Vagina (tissue), 2 donors: Measurements from ENCODE around the gene NFIA. TPM values are rescaled to one million over a fixed set of nuclear protein-coding genes. Genes with fewer than 3 reads are reported as not detected.

Experiments used
- DNase-seq, 2 donors: peaks; one replicate each; pipeline ENCODE4 v3.0.0-alpha.2; 2017; ENCODE audit errors: extremely low spot score in 2 of 2
- H3K27ac ChIP-seq: fragments of 200-600 bp; sonication (generic); one replicate; pipeline ENCODE4 v1.5.1; 2019
- H3K27me3 ChIP-seq: fragments of 200-600 bp; sonication (generic); one replicate; pipeline ENCODE4 v1.5.1; 2019
- H3K36me3 ChIP-seq, 2 donors: fragments of 200-600 bp; sonication (generic); one replicate each; pipeline ENCODE4 v1.5.1; 2017 to 2019
- H3K4me1 ChIP-seq: fragments of 200-600 bp; sonication (generic); one replicate; pipeline ENCODE4 v1.5.1; 2019
- H3K4me3 ChIP-seq, 2 donors: fragments of 200-600 bp; sonication (generic); 1 replicate in 1 of 2; 2 replicates in 1 of 2; pipeline ENCODE4 v1.5.1; 2016 to 2019
- H3K9me3 ChIP-seq: fragments of 200-600 bp; sonication (generic); one replicate; pipeline ENCODE4 v1.5.1; 2019
- POLR2A ChIP-seq, 2 donors: fragments of 450-650 bp; IDR thresholded peaks; one replicate each; pipeline ENCODE4 v1.6.1; 2017; ENCODE audit warnings: antibody characterized with exemption in 2 of 2, mild to moderate bottlenecking in 2 of 2, moderate library complexity in 2 of 2
- POLR2AphosphoS5 ChIP-seq, 2 donors: sonication (generic); formaldehyde crosslinking; IDR thresholded peaks; one replicate each; pipeline ENCODE4 v1.9.0; 2017; ENCODE audit warnings: antibody characterized with exemption in 2 of 2, mild to moderate bottlenecking in 2 of 2, low read depth in 1 of 2; ENCODE audit not compliant: insufficient read depth in 1 of 2
- intact Hi-C: fragments of 100-400 bp; cut with DNase I; formaldehyde crosslinking; loops from one replicate; pipeline ENCODE4 v1.15.1; 2023
- total RNA-seq: library from RNA; depleted of rRNA; stranded (reverse); fragments of >200 nt; gene quantifications from one replicate; pipeline ENCODE4 v1.2.3, GENCODE V29; 2016
- TF ChIP-seq, protein P1 (sequence below), 3 experiments: fragments of 450-650 bp in 2 of 3; fragments of 200-600 bp in 1 of 3; sonication (generic) in 1 of 3; IDR thresholded peaks; one replicate each; pipeline ENCODE4 v1.5.1; 2017 to 2019; ENCODE audit warnings: antibody characterized with exemption in 3 of 3, mild to moderate bottlenecking in 2 of 3, moderate library complexity in 2 of 3

The NFIA gene
- total RNA-seq, 1 donor from 2014 or later: 59.2 TPM

DNA sequence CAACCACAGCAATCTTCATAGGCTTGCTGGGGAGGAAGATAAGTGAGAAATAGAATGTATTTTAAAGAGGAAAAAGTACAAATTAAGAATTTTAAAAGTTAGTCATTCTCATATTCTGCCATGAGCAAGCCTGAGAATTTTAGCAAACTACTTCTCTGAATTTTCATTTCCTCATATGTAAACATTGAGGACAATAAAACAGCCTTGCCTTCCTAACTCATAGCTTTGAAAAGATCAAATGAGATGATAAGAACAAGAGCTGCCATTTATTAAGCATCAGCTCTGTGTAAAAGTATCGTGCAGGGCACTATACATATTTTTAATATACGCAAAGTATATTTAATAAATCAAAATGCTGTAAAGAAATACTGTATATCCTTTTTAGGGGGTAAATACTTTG lies 286.0 kb downstream of the NFIA start:
- Histone ChIP-seq H3K4me1 (no peaks in the 10 kb centered on the region), H3K27ac (no peak overlapping the region), H3K4me3 (no peak overlapping the region), H3K9me3 (no peaks in the 10 kb centered on the region), H3K36me3 (peaks cover 0 to 9% of the 10 kb centered on the region in 2 donors), H3K27me3 (no peaks in the 10 kb centered on the region)
- TF ChIP-seq, protein P1, sequence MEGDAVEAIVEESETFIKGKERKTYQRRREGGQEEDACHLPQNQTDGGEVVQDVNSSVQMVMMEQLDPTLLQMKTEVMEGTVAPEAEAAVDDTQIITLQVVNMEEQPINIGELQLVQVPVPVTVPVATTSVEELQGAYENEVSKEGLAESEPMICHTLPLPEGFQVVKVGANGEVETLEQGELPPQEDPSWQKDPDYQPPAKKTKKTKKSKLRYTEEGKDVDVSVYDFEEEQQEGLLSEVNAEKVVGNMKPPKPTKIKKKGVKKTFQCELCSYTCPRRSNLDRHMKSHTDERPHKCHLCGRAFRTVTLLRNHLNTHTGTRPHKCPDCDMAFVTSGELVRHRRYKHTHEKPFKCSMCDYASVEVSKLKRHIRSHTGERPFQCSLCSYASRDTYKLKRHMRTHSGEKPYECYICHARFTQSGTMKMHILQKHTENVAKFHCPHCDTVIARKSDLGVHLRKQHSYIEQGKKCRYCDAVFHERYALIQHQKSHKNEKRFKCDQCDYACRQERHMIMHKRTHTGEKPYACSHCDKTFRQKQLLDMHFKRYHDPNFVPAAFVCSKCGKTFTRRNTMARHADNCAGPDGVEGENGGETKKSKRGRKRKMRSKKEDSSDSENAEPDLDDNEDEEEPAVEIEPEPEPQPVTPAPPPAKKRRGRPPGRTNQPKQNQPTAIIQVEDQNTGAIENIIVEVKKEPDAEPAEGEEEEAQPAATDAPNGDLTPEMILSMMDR (IDR thresholded peaks at IDR 0.05): no peak
- TF ChIP-seq POLR2AphosphoS5 (IDR thresholded peaks at IDR 0.05; ENCODE audit: insufficient read depth in 1 of 2, low read depth in 1 of 2) (no peak), POLR2A (IDR thresholded peaks at IDR 0.05) (no peak)
- no peak for DNase-seq
- intact Hi-C loops: no loop called here

DNA sequence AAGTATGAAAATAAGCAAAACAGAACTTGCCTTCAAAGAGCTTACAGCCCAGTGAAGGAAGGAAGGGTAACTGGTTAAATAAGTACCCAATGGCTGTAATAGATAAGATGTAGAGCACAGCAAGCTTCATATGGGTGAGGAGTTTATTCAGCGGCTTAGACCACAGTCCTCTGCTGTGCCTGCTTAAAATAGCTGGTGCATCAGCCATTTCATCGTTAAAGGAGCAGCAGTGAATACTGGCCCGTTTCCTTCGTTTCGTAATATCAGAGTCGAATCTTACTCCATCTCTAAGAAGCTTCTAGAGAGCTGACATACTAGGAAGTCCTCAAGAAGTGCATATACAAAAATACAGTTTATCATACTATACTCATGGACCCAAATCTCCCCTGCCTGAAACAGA lies 286.5 kb downstream of the NFIA start:
- no peaks in the 10 kb centered on the region for H3K9me3 ChIP-seq
- H3K4me3 ChIP-seq: no peak overlapping the region
- H3K4me1 ChIP-seq: no peaks in the 10 kb centered on the region
- H3K27ac ChIP-seq: no peak overlapping the region
- intact Hi-C loops: no loop called here
- TF ChIP-seq POLR2AphosphoS5 (IDR thresholded peaks at IDR 0.05; ENCODE audit: insufficient read depth in 1 of 2, low read depth in 1 of 2) (no peak), POLR2A (IDR thresholded peaks at IDR 0.05) (no peak)
- TF ChIP-seq, protein P1 (IDR thresholded peaks at IDR 0.05): no peak
- DNase-seq: no peak
- H3K27me3 ChIP-seq: no peaks in the 10 kb centered on the region
- peaks cover 0 to 9% of the 10 kb centered on the region in 2 donors for H3K36me3 ChIP-seq

DNA sequence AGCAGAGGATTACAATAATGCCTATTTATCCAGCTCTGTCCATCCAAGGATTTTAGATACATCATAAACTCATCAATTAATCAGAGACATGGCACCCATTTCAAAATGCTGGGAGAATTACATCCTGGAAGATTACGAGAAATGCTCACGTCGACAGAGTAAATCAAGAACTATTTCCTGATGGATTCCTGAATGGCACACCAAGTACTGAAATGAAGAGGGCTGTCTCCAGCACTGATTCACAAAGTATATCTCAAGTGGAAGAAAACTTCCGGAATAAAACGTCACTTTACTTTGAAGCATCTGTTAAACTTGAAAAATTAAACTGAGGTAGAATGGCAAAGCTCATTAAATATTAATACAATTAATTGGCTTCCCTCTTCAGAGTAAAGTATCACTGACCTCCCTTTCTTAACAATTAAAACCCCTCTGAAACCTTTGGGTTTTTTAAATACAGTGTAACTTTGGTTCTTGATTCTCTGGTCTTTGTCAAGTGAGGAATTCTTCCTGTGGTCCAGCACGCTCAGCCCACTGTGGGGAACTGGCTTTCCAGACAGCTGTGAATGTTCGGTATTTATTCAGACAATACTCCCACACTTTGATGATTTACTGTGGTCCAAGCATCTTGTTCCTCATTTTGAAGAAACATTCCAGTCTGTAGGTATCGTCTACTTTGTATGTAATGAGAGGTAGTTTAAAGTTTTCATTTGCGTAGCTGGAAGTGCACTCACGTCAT lies 288.0 kb downstream of the NFIA start:
- no peak for TF ChIP-seq POLR2A (IDR thresholded peaks at IDR 0.05)
- no peak for TF ChIP-seq POLR2AphosphoS5 (IDR thresholded peaks at IDR 0.05; ENCODE audit: insufficient read depth in 1 of 2, low read depth in 1 of 2)
- TF ChIP-seq, protein P1 (IDR thresholded peaks at IDR 0.05): no peak

DNA sequence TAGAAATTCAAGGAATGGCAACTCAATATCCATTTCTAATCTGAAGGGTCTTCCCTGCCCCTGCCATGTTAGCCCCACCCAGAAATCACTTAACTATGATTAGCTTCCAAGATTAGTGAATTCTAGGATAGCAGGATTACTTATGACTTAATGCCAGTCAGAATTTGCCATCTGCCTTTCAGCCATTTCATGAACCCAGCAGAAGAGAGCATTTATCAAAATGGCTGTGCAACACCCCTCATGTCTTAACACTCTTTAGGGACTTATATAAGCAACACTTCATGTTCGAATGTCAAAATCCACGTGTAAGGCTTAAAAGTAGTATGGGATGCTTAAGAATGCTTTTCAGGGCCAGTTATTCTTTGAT lies 288.5 kb downstream of the NFIA start:
- intact Hi-C loops: no loop called here
- Histone ChIP-seq H3K27me3 (no peaks in the 10 kb centered on the region), H3K4me3 (no peak overlapping the region), H3K36me3 (peaks cover 0 to 9% of the 10 kb centered on the region in 2 donors), H3K4me1 (no peaks in the 10 kb centered on the region), H3K9me3 (no peaks in the 10 kb centered on the region), H3K27ac (no peak overlapping the region)
- TF ChIP-seq, protein P1 (IDR thresholded peaks at IDR 0.05): no peak
- no peak for TF ChIP-seq POLR2AphosphoS5 (IDR thresholded peaks at IDR 0.05; ENCODE audit: insufficient read depth in 1 of 2, low read depth in 1 of 2)
- no peak for TF ChIP-seq POLR2A (IDR thresholded peaks at IDR 0.05)
- DNase-seq: no peak

More for the DNA sequence above, 288.0 kb downstream of the NFIA start:
- Histone ChIP-seq H3K27me3 (no peaks in the 10 kb centered on the region), H3K27ac (no peak overlapping the region), H3K4me1 (no peaks in the 10 kb centered on the region), H3K36me3 (peaks cover 0 to 9% of the 10 kb centered on the region in 2 donors), H3K9me3 (no peaks in the 10 kb centered on the region), H3K4me3 (no peak overlapping the region)
- intact Hi-C loops: no loop called here
- no peak for DNase-seq

DNA sequence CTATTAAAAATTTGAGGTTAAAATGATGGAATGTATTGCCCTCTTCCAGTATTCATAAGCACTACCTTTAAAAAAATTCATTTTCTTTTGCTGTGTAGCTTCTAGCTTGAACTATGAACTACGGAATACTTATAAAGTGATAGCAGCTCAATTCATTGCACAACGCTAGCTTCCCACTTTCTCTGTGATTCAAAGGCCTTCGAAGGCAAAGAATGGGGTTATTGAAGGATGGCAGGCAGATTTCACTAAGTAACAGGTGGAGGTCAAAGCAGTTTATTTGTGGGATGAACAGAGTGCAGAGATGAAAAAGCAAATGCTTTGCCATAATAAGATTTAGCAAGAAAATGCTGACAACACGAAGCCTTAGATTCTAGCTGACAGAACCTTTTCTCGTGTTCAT lies 290.6 kb downstream of the NFIA start:
- H3K27ac ChIP-seq: no peak overlapping the region
- intact Hi-C loops: no loop called here
- H3K27me3 ChIP-seq: no peaks in the 10 kb centered on the region
- DNase-seq: no peak
- TF ChIP-seq POLR2A (IDR thresholded peaks at IDR 0.05) (no peak), POLR2AphosphoS5 (IDR thresholded peaks at IDR 0.05; ENCODE audit: insufficient read depth in 1 of 2, low read depth in 1 of 2) (no peak)
- TF ChIP-seq, protein P1 (IDR thresholded peaks at IDR 0.05): no peak
- H3K9me3 ChIP-seq: no peaks in the 10 kb centered on the region
- peaks cover 0 to 9% of the 10 kb centered on the region in 2 donors for H3K36me3 ChIP-seq
- no peaks in the 10 kb centered on the region for H3K4me1 ChIP-seq
- no peak overlapping the region for H3K4me3 ChIP-seq
